ENCODE results near the gene EIF3K. TPM values are rescaled to one million over a fixed set of nuclear protein-coding genes. Genes with fewer than 3 reads are reported as not detected.

EIF3K gene
- total RNA-seq, 1 donor from 2014 or later: 261 TPM

DNA sequence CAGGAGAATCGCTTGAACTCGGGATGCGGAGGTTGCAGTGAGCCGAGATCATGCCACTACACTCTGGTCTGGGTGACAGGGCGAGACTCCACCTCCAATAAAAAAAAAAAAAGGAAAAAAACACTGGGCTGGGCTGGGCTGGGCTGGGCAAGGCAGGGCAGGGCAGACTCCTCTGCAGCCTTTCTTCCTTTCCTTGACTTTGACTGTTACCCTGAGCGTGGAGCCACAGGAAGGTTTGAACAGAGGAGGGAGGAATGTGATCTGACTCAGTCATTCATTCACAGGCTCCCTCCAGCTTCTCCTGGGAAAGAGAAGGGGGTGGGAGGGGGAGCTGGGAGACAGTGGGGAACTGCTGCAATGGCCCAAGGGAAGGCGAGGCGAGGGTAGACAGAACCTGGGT, 25.7 kb downstream of the EIF3K start:
- H3K9me3 Mint-ChIP-seq: no peaks in the 10 kb centered on the region
- Histone ChIP-seq H3K27ac (no peak overlapping the region), H3K4me1 (peaks cover 8% of the 10 kb centered on the region), H4K20me1 (ENCODE audit: low read depth) (peaks cover 17% of the 10 kb centered on the region), H3K27me3 (no peaks in the 10 kb centered on the region), H3K9ac (no peak overlapping the region), H3K9me3 (ENCODE audit: low read depth) (no peaks in the 10 kb centered on the region), H3K79me2 (ENCODE audit: low read depth) (peaks cover 22% of the 10 kb centered on the region), H3F3A (ENCODE audit: low read depth) (no peaks in the 10 kb centered on the region), H3K36me3 (no peaks in the 10 kb centered on the region), H3K4me3 (no peak overlapping the region), H2AFZ (replicated peaks) (no peak overlapping the region), H3K4me2 (no peak overlapping the region)
- peak overlapping the region; percentile 52 for H3K4me3 Mint-ChIP-seq
- peaks cover 12% of the 10 kb centered on the region for H3K4me1 Mint-ChIP-seq
- DNase-seq (ENCODE audit: low spot score): no peak
- TF ChIP-seq EZH2 (IDR thresholded peaks at IDR 0.05) (no peak), EZH2phosphoT487 (IDR thresholded peaks at IDR 0.05) (no peak)
- TF ChIP-seq, protein P1, sequence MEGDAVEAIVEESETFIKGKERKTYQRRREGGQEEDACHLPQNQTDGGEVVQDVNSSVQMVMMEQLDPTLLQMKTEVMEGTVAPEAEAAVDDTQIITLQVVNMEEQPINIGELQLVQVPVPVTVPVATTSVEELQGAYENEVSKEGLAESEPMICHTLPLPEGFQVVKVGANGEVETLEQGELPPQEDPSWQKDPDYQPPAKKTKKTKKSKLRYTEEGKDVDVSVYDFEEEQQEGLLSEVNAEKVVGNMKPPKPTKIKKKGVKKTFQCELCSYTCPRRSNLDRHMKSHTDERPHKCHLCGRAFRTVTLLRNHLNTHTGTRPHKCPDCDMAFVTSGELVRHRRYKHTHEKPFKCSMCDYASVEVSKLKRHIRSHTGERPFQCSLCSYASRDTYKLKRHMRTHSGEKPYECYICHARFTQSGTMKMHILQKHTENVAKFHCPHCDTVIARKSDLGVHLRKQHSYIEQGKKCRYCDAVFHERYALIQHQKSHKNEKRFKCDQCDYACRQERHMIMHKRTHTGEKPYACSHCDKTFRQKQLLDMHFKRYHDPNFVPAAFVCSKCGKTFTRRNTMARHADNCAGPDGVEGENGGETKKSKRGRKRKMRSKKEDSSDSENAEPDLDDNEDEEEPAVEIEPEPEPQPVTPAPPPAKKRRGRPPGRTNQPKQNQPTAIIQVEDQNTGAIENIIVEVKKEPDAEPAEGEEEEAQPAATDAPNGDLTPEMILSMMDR (IDR thresholded peaks at IDR 0.05): no peak
- H3K27ac Mint-ChIP-seq: no peak overlapping the region
- peaks cover 4% of the 10 kb centered on the region for H3K27me3 Mint-ChIP-seq (ENCODE audit: insufficient read depth, low read depth)
- peaks cover 4% of the 10 kb centered on the region for H3K36me3 Mint-ChIP-seq

DNA sequence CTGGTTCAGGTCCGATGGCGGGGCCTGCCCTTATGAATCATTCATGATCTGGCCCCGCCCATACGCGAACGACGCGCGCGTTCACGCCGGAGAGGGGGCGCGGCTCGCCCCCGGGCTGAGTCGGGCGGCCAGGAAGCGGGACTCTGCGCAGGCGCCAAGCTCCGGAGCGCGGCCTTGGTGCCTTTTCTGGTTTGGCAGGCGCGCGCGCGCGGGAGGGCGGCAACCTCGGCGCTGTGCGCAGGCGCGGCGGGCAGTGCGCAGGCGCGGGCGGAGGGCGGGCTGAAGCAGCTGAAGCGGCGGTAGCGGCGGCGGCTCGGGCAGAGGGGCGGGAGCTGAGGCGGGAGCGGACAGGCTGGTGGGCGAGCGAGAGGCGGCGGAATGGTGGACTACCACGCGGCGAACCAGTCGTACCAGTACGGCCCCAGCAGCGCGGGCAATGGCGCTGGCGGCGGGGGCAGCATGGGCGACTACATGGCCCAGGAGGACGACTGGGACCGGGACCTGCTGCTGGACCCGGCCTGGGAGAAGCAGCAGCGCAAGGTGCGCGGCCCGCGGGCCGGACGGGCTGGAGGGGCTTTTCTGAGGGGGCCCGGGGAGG, 28.5 kb downstream of the EIF3K start, which contains the start of gene ACTN4:
ACTN4 (plus strand) TSS at position 282 of the 598 bp plus-strand sequence; CDS start at position 379, 97 bp downstream.
- peak within 1 kb of the TSS; percentile 94 for H3K4me3 ChIP-seq
- H3K9ac ChIP-seq: peak within 1 kb of the TSS; percentile 83
- no peaks in the 10 kb centered on the region for H3K27me3 ChIP-seq
- peak within 1 kb of the TSS; percentile 95 for H3K4me3 Mint-ChIP-seq
- no peaks in the 10 kb centered on the region for H3F3A ChIP-seq (ENCODE audit: low read depth)
- H2AFZ ChIP-seq (replicated peaks): no peak within 1 kb of the TSS
- peaks cover 2% of the 10 kb centered on the region for H3K36me3 Mint-ChIP-seq
- TF ChIP-seq, protein P1 (IDR thresholded peaks at IDR 0.05): no peak
- TF ChIP-seq EZH2phosphoT487 (IDR thresholded peaks at IDR 0.05) (no peak), EZH2 (IDR thresholded peaks at IDR 0.05) (no peak)
- H3K79me2 ChIP-seq (ENCODE audit: low read depth): peaks cover 49% of the 10 kb centered on the region
- DNase-seq (ENCODE audit: low spot score): peak; percentile 99
- H4K20me1 ChIP-seq (ENCODE audit: low read depth): peaks cover 45% of the 10 kb centered on the region
- peaks cover 2% of the 10 kb centered on the region for H3K27me3 Mint-ChIP-seq (ENCODE audit: insufficient read depth, low read depth)
- H3K27ac Mint-ChIP-seq: peak within 1 kb of the TSS; percentile 78
- H3K4me1 Mint-ChIP-seq: peaks cover 27% of the 10 kb centered on the region
- peak within 1 kb of the TSS; percentile 60 for H3K27ac ChIP-seq
- no peaks in the 10 kb centered on the region for H3K36me3 ChIP-seq
- H3K9me3 ChIP-seq (ENCODE audit: low read depth): no peaks in the 10 kb centered on the region
- peaks cover 34% of the 10 kb centered on the region for H3K4me1 ChIP-seq
- peak within 1 kb of the TSS; percentile 90 for H3K4me2 ChIP-seq
- no peaks in the 10 kb centered on the region for H3K9me3 Mint-ChIP-seq

DNA sequence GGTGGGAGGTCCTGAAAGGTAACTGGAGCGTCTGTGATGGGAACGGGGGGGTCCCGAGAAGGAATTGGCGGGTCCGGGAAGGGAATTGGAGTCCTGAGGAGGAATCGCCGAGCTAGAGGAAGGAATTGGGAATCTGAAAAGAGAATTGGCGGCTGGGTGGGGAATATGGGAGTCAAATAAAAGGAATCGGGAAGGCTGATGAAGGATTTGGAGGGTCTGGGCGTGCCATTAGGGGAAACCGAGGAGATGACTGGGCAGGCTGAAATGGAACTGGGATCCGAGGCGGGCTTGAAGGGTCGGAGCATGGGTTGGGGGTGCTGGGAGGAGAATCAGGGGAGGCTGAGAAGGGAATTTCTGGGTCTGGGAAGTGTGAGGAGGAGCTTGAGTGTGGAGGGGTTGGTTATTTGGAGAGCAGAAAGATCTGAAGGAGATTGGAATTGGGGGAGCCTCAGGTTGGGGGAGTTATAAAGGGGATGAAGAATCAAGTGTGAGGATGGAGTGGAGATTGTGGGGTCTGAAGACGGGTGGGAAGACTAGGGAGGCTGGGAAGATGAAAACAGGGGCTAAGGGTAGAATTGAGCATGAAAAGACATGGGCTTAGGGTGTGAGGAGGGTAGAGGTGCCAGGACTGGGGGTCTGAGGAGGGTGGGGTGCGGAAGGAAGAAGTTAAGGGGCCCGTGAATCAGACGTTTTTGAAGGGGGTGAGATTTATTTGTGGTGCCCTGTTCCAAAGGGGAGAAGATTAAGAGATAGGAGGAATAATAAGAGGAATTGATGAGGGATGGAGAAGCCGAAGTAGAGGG, 29.2 kb downstream of the EIF3K start:
- TF ChIP-seq EZH2 (IDR thresholded peaks at IDR 0.05) (no peak), EZH2phosphoT487 (IDR thresholded peaks at IDR 0.05) (no peak)
- TF ChIP-seq, protein P1 (IDR thresholded peaks at IDR 0.05): no peak
- DNase-seq (ENCODE audit: low spot score): no peak
- H3K79me2 ChIP-seq (ENCODE audit: low read depth): peaks cover 56% of the 10 kb centered on the region
- peak overlapping the region; percentile 60 for H3K27ac ChIP-seq
- H4K20me1 ChIP-seq (ENCODE audit: low read depth): peaks cover 52% of the 10 kb centered on the region
- peak overlapping the region; percentile 90 for H3K4me2 ChIP-seq
- H3K9me3 ChIP-seq (ENCODE audit: low read depth): no peaks in the 10 kb centered on the region
- Mint-ChIP-seq H3K4me3 (peak overlapping the region; percentile 95), H3K36me3 (peaks cover 2% of the 10 kb centered on the region), H3K27ac (peak overlapping the region; percentile 78), H3K9me3 (no peaks in the 10 kb centered on the region), H3K27me3 (ENCODE audit: insufficient read depth, low read depth) (peaks cover 2% of the 10 kb centered on the region), H3K4me1 (peaks cover 29% of the 10 kb centered on the region)
- H3K36me3 ChIP-seq: no peaks in the 10 kb centered on the region
- no peak overlapping the region for H2AFZ ChIP-seq (replicated peaks)
- no peaks in the 10 kb centered on the region for H3K27me3 ChIP-seq
- peak overlapping the region; percentile 83 for H3K9ac ChIP-seq
- peaks cover 2% of the 10 kb centered on the region for H3F3A ChIP-seq (ENCODE audit: low read depth)
- H3K4me3 ChIP-seq: peak overlapping the region; percentile 94
- peaks cover 34% of the 10 kb centered on the region for H3K4me1 ChIP-seq
